NCI-H526 (cell line): ENCODE data around the gene GRIK3.
"Not testable (repeated sequence)": the region's sequence is repeated elsewhere in the genome, so short reads cannot be mapped to it uniquely, and the experiment has no call there.

Experiments used
- DNase-seq, 2 experiments: peaks; one replicate each; lab custom pipeline; 2025; lab: John Stamatoyannopoulos, UW

Gene GRIK3

DNA sequence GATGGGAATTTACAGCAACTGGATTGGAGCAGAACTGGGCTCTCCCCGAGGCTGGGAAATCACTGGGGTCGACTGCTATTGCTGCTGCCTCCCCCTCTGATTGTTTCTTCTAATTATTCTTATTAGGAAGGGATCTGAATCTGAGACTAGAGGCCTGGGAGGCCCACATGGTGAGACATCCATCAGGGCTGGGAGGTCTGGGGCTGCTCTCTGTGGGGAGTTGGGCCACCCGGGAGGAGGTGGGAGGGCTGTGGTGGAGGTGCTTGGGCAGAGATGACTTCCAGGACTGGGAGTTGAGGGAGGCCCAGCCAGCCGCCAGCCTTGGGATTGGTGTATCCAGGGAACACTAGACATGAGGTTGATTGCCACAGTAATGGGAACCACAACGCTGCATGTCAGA lies 247.9 kb downstream of the GRIK3 start:
- DNase-seq: no peak

DNA sequence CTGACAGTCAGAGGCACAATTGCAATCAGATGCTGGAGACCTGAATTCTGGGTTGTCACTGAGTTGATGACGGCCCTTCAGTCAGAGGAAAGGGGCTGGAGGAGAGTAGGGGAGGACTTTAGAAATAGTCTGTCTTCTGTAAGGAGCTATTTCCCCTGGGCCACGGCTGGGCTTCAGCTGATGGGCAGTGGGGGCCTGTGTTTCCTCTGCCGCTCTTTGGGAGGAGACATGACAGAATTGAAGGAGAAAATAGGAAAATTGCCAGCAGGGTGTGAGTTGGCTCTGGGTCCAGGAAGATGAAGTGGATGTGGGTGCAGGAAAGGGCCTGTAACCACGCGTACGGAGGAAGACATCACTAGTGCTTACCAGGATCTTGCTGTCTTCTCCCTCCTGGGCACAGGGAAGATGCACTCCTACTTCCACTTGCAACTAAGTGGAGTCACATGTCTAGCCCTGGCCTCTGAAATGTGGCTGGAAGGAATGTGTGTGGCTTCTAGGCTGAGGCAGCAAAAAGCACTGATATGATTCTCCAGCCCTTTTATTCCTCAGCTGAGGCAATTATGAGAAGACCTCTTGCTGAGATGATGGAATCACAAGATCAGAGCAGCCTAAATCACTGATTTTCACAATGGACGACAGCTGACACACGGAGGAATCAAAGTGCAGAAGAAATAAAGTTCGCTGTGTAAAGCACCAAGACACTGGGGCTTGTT lies 250.0 kb downstream of the GRIK3 start:
- DNase-seq: no peak

DNA sequence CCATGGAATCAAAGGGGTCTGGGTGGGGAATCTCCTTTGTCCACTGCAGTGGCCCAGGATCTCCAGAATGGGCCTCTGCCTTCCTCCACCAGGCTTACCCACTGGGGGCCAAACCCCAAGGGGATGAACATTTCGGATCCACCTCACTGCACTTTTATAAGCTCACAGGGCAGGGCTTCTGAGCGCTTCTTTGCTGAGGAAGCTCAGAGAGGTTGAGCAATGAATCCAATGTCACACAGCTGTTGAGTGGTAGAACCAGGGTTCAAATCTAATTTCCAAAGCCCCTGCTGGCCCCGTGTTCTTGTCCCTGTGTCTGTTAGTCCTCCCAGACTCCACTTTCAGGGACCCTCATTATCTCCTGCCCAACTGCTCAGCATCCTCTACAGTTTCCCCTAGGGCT lies 250.8 kb downstream of the GRIK3 start:
- no peak for DNase-seq

DNA sequence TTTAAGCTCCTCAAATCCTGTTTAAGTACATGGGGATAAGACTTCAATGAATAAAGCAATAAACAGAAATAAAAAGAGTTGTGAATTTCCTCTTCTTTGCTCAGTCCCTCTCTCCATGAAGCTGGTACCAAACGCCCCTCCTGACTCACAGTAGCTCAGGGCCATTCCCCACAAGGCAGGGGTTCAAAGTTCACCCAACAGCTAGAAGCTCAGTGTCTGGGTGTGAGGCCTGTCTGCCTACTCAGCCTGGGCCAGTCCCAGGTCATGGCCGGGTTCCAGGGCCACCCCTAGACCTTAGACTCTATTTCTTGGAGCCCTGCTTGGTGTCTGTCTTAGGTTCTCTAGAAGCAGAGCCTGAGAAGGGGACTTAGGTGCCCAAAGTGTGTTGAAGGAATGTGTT lies 251.5 kb downstream of the GRIK3 start:
- no peak for DNase-seq

DNA sequence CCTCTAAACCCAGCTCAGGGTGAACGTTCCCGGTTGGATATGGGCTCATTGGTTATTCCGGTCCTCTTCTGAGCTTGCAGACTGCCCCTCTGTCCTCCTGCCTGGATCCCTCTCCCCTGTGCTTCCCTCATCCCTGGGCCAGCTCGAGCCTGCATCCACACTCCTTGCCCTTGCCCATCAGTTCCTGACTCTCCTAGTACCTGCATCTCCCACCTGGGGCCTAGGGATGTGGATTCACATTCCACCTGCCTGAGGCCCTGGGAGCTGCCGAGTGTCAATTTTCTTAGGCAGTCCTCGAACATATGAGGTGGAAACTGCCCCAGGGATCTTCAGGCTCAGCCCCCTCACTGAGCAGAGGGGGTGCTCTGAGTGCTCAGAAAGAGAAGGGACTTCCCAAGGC lies 252.2 kb downstream of the GRIK3 start:
- no peak for DNase-seq

DNA sequence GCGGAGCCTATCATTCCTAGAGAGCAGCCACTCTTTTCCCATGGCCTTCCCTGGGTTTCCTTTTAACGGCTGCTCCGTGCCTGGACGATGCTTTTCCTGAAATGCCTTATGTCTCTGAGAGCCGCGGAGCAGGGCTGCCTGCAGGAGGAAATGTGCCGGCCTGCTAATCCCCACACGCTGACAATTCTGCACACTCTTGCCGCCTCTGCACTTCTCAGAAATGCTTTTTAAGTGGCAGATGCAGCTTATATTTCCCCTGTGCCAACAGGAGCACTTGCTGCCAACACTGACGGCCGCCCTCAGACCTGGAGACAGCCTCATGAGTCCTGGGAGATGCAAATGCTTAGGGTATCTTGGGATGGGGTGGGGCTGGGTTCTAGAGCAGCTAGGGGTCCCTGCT lies 253.2 kb downstream of the GRIK3 start:
- no peak for DNase-seq

DNA sequence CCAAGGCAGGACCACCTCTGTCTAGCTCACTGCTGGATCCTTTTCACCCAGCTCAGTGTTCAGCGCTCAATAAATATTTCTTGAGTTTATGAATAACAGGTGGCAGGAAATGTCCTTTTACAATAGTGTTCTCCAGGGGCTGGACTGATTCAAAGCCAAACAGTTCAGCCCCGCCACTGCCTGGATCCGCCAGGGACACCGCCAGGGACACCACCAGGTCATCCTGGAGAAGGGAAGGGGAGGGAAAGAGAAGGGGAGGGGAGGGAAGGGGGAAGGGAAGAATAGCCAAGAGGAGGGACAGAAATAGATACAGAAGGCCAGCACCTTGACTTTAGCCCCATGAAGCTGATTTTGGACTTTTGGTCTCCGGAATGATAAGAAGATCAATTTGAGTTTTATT lies 255.6 kb downstream of the GRIK3 start:
- no peak for DNase-seq

DNA sequence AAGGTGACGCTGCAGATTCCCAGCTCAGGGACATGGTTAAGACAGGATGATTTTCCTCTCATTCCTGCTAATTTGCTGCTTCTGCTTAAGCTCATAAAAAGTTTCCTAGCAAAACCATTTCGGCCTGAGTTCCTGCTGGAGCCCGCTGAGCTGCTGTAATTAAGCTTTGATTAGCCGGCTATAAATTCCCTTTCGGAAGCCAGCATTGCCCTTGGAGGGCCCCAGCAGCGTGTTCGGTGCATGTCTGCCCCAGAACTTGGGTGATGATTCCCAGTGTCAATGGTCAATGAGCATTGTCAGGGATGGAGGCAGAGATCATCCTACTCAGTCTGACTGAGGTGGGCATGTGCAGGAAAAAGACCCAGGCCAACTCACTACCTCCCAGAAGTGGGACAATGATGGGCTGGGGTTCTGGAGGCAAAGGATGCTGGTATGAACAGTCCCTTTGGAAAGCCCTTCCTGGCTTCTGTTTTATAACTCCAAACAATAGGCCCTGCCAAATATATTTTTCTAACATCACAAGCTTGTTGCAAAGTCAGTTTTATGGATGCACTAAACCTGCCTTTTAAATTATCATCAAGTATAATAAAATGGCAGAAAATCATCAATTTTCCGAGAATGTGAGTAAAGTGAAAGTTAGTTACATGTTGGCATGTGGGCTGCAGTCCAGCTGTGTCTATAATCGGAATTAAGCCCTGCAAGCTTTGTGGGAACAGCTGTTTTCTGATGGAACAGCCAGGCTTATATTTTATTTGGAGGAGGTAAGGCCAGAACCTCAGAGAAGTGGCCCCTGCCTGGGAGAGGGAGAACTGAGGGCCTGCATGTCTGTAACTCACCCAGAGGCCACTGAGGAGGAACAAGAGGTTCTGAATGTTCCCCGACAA lies 257.1 kb downstream of the GRIK3 start:
- DNase-seq: no peak

DNA sequence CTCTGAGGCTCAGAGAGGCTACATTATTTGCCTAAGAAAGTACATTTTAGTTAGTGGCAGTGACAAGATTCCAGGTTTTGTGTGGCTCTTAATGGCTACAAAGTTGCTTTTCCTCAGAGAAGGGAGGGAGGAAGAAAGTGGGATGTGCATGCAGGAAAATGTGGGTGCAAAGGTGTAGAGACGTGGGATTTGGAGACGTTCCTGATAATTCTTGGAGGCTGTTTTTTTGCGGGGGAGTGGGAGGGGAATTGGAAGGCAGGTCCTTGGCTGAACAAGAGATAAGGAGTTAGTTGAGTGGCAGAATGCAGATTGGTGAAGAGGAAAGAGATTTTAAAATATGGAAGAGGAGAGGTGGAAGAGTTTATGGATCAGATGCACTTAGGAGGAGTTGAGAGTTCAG lies 258.1 kb downstream of the GRIK3 start:
- DNase-seq: no peak

DNA sequence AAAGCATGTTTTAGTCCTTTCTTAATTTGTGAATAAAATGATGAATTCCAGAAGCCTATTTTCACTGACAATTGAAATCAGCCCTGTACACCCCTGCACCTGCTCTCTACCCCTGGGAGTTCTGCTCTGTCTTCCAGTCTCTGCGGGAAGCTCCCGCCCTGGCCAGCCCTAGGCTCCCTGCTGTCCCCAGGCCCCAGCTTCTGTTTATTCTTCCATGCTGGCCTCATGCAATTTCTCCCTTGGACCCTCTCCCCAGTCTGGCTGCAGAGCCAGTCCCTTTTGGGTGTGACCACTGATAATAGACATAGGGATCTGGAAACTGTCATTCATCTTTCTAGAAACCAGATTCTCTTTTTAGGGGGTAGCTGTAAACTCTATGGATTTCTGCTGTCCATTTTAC lies 258.6 kb downstream of the GRIK3 start:
- DNase-seq: peak in 1 of 2 experiments; percentile 31

DNA sequence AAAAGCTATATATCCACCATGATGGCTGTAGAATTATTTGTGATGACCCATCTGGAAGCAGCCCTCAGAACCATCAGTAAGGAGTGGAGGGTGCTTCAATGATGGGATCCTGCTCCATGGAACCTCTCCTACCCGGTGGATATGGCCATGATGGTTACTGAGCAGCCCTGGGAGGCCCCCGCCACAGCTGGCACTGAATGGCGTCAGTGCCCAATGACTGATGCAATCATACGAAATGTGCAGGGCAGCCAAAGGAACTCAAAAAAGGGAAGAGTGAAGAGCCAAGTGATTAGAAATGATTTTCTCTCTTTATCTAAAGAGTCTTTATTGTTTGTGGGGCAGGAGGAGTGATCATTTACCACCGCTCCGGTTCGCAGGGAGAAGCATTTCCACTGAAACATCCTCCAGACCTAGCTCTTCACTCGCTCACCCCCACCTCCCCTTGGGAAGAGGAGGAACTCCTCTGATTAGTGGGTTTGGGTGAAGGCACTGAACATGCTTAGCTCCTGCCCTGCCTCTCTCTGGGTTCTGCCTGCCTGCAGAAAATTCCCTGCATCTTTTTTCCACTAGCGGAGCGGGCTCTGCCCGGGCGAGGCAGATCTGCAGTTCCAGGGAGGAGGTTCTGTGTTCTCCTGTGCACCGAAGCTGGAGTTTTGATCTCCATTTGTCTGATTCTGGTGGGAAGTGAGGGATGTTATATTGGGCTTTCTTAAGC lies 260.3 kb downstream of the GRIK3 start:
- no peak for DNase-seq

DNA sequence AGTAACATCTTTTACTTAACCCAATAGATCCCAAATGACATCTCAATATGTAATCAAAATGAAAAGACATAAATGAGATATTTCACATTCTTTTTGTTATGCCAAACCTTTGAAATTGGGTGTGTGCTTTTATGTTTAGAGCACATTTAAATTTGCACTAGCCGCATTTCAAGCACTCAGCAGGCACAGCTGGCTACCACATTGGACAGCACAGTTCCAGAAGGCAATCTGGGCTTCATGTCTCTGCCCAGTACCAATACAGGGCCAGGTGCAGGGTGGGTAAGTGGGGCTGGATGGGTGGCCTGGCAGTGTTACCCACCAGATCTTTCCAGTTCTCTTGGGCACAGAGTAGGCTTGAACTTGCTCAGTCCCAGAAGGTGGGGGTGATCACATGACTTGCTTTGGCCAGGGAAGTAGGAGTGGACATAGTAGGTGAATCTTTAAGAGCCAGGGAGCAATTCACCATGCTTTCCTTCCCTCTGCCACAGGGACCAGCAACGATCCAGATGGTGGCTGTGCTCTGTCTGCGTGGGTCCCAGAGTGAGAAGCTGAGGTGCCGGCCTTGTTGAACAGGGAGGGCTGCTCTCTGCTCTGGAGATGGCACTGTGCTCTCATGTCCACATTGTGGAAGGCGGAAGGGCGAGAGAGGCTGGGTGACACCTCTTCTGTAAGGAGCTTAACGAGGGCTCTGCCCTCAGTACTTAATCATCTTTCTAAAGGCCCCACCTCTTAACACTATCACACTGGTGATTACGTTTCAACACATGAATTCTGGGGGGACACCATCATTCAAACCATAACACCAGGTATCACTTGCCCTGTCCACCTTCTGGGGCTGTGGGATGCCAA lies 261.4 kb downstream of the GRIK3 start:
- no peak for DNase-seq

DNA sequence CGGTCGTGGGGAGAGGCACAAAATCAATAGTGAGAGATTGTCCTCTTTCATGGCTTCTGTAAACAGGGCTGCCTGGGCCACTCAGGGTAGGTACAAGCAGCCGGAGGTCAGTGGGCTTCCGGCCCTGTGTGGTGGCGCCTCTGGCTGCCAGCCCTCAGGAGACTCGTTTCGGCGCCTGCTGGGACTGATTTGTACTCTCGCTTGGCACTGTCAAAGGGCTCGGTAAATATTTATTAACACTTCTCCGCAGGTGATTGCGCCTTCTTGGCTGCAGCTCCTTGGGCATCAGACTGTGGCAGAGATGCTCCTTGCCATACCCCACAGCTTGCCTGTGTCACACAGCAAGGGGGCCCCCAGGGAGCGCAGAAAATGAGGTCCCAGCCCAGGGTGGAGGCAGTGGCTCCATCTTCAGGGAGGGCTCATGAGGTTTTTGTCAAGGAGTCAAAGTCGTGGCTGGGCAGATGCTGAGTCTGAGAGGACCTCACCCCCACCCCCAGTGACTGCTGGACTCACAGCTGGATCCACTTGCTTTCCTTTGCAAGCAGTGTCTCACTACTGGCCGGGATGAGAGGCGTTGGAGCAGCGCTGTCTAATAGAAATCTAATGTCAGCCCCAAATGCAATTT lies 262.5 kb downstream of the GRIK3 start:
- DNase-seq: no peak

DNA sequence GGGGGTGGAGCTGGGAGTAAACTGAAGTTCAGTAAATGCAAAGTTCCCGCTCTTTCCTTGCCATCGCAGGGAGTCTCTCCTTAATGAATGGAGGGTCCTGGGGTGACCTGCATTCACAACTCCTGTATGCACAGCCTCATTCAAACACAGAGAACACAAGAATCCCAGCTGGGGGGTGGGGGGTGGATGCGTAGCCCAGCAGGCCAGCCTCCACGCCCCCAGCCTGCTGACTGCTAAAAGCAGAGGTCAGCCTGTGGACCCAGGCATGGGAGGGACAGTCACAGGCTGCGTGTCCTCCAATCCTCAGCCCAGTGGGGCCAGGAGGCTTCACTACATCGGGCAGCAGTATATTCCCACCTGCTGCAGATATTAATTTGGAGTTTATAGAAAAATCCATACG lies 263.1 kb downstream of the GRIK3 start:
- DNase-seq: no peak

DNA sequence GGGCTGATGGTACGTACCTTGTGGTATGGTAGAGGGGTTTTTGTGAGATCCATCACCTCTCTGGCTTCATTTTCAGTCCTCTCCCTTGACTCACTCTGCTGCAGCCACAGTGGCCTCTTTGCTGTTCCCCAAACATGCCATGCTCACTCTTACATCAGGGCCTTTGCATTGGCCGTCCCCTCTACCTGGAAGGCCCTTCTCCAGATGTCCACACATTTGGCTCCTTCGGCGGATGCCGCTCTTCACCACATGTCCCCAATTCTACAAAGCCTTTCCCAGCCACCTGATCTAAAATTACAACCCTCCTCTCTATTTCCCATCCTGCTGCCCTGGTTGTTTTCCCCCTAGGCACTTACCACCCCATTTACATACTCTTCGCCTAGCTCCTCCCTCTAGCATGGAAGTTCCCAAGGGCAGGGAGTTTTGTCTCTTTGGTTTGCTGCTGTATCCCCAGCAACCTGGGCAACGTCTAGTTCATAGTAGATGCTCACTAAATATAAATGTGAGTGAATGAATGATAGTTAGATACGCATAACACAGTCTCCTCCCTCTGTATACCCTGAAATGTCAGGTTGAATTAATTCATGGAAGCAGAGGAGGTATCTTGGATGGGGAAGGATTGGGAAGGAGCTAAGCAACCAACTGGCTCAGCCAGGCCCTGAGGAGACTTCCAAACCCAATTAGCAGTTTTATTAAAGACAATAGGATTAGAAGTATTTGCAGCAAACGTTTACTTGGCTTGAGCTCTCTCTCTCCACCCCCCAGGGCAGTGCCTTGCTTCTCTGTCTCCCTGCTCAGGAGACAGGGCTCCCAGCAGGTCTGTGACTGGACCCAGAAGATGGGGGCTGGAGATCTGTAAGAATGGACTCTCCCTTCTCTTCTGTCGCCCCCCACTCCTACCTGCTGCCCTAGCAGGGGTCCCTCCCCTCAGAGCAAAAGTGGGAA lies 264.2 kb downstream of the GRIK3 start:
- no peak for DNase-seq

DNA sequence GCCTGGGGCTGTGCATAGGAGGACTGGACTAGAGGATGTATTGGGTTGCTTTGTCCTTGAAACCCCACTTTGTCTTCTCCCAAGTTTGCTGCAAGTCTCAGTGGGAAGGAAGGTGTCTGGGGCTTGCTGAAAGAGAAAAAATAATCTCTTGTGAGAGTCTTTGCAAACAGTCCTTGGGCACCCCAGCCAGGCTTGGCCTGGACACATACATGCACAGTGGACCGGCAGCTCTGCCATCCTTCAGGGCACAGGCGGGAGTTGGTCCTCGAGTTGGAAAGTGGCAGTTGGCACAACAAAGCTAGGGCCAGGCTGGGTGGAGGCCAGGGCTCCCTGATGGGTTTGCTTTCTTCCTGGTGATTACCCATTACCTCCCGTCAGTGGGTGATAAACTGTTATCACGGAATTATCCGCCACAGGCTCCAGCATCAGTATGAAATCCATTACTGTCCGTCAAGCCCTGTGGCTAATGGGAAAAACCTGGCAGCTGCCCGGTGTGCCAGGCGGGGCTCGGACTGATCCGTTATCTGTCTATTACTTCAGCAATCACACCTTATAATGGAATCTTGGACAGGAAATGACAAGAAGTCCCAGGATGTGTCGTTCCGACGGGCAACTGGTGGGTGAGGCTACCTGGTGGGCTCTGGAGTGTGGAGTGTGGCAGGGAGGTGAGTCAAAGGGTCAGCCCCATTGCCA lies 265.7 kb downstream of the GRIK3 start:
- no peak for DNase-seq

DNA sequence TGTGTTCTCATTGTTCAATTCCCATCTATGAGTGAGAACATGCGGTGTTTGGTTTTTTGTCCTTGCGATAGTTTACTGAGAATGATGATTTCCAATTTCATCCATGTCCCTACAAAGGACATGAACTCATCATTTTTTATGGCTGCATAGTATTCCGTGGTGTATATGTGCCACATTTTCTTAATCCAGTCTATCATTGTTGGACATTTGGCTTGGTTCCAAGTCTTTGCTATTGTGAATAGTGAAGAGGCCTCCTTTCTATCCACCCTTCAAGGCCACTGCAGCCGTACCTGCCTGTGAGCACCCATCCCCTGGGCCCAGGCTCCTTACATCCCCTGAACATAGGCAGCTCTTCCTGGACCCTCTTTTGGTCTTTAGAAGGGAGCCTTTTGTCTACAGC lies 266.9 kb downstream of the GRIK3 start:
- not testable (repeated sequence) for DNase-seq

DNA sequence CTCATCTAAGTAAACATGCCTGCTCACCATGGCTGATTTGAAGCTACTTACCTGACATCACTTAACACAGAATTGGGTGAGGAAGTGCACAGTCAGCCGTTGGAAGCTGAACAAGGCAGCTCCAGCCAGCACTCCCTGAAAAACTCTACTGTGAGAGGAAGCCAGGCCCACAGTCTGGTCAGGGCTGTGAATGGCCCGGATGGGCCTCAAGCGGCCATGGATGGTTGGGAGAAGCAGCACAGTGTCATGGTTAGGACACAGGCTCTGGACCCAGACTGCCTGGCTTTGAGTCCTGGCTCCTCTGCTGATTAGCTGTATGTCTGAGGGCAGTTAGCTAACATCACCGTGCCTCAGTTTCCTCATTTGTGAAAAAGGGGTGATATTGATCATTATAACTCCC lies 267.8 kb downstream of the GRIK3 start:
- DNase-seq: no peak

DNA sequence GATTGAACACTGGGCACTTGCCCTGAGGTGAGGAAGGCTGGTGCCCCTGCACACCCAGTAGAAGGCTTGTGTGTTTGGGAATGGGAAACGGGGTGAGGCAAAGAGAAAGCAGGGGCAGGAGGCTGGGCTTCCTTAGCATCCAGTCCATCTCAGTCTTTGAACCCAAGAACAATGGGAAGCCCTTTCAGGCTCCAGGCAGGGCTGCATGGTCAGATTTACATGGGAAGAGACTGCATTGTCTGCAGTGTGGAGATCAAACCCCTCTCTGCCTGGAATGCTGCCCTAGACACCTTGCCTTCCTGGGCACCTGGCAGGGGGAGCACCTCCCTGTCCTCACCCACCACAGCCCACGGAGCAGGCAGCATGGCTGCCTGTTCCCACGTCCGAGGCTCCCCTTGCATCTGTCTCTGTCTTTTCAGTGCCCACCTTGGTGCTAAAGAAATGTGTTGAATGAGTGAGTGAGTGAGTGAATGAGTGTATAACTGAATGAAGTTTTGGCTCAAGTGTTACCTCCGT lies 268.5 kb downstream of the GRIK3 start:
- DNase-seq: no peak
